ENCODE data around the gene H3-3A. TPM values are rescaled to one million over a fixed set of nuclear protein-coding genes. Genes with fewer than 3 reads are reported as not detected.

The H3-3A gene
- total RNA-seq, 1 donor from 2014 or later, result 1,150 TPM

DNA sequence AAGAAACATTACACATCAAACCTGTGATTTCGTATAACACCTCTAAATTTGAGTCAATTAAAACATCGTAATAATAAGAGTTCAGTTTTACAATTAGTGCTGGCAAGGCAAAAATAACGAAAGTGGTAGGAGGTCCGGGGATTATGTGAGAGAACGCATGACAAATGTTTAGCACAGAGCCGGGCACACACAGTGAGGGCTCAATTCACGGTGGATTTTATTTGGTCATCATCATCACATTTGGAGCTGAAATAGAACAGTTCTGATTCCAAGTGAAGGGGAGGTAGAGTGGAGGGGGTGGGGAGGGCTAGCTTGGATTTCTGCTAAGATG, 20.0 kb downstream of the H3-3A start:
- peaks cover 4% of the 10 kb centered on the region for H3K27me3 Mint-ChIP-seq (ENCODE audit: unreplicated experiment)
- no peaks in the 10 kb centered on the region for H3K36me3 Mint-ChIP-seq (ENCODE audit: unreplicated experiment)
- H3K27ac Mint-ChIP-seq (ENCODE audit: unreplicated experiment), result peak overlapping the region; percentile 85

GRCh38 chr1:226082959-226083301, 20.4 kb downstream of the H3-3A start:
- TF ChIP-seq, protein P1, sequence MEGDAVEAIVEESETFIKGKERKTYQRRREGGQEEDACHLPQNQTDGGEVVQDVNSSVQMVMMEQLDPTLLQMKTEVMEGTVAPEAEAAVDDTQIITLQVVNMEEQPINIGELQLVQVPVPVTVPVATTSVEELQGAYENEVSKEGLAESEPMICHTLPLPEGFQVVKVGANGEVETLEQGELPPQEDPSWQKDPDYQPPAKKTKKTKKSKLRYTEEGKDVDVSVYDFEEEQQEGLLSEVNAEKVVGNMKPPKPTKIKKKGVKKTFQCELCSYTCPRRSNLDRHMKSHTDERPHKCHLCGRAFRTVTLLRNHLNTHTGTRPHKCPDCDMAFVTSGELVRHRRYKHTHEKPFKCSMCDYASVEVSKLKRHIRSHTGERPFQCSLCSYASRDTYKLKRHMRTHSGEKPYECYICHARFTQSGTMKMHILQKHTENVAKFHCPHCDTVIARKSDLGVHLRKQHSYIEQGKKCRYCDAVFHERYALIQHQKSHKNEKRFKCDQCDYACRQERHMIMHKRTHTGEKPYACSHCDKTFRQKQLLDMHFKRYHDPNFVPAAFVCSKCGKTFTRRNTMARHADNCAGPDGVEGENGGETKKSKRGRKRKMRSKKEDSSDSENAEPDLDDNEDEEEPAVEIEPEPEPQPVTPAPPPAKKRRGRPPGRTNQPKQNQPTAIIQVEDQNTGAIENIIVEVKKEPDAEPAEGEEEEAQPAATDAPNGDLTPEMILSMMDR (IDR thresholded peaks at IDR 0.05; ENCODE audit: partially characterized antibody, unreplicated experiment), result no peak
- Mint-ChIP-seq H3K36me3 (ENCODE audit: unreplicated experiment) (no peaks in the 10 kb centered on the region), H3K27me3 (ENCODE audit: unreplicated experiment) (peaks cover 4% of the 10 kb centered on the region), H3K4me1 (ENCODE audit: low read depth, unreplicated experiment) (peaks cover 19% of the 10 kb centered on the region), H3K27ac (ENCODE audit: unreplicated experiment) (peak overlapping the region; percentile 85), H3K4me3 (ENCODE audit: unreplicated experiment) (peak overlapping the region; percentile 87), H3K9me3 (ENCODE audit: unreplicated experiment) (peaks cover 18% of the 10 kb centered on the region)
- peak; percentile 80 for DNase-seq

More for the DNA sequence above, 20.0 kb downstream of the H3-3A start:
- no peak for DNase-seq
- peaks cover 18% of the 10 kb centered on the region for H3K9me3 Mint-ChIP-seq (ENCODE audit: unreplicated experiment)
- H3K4me1 Mint-ChIP-seq (ENCODE audit: low read depth, unreplicated experiment), result peaks cover 19% of the 10 kb centered on the region
- H3K4me3 Mint-ChIP-seq (ENCODE audit: unreplicated experiment), result peak overlapping the region; percentile 87
- TF ChIP-seq, protein P1 (IDR thresholded peaks at IDR 0.05; ENCODE audit: partially characterized antibody, unreplicated experiment), result no peak

- peak; percentile 95 for DNase-seq
- Mint-ChIP-seq H3K27ac (ENCODE audit: unreplicated experiment) (peak overlapping the region; percentile 83), H3K27me3 (ENCODE audit: unreplicated experiment) (peaks cover 4% of the 10 kb centered on the region)
Observed at GRCh38 chr1:226083302-226084101, 21.0 kb downstream of the H3-3A start.

DNA sequence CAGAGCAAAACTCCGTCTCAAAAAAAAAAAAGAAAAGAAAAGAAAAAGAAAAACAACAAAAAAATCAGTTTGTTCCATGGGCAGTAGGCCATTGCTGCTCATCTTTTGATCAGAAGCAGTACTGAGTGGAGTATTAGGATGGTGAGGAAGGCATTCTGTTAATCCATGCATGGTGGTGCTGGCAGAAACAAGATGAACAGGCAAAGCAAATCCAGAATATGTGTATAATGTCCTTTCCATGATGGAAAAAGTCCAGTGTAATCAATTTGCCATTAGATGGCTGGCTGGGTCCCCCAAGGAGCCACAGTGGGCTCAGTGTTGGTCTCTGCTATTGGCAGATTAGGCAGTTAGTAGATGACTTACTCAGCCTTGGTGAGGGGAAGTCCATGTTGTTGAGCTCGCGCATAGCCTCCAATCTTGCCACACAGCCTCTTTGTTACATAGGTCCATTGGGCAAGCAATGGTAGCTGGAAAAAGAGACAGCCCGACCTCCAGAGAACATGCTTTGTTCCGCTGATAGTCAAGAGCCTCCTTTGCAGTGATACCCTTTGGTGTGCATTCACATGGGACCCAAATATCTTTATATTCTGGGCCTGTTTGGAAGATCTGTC, 23.3 kb downstream of the H3-3A start:
- Mint-ChIP-seq H3K27me3 (ENCODE audit: unreplicated experiment) (peaks cover 4% of the 10 kb centered on the region), H3K4me1 (ENCODE audit: low read depth, unreplicated experiment) (peaks cover 15% of the 10 kb centered on the region), H3K27ac (ENCODE audit: unreplicated experiment) (peak overlapping the region; percentile 94), H3K4me3 (ENCODE audit: unreplicated experiment) (peak overlapping the region; percentile 18), H3K36me3 (ENCODE audit: unreplicated experiment) (no peaks in the 10 kb centered on the region), H3K9me3 (ENCODE audit: unreplicated experiment) (peaks cover 15% of the 10 kb centered on the region)
- TF ChIP-seq, protein P1 (IDR thresholded peaks at IDR 0.05; ENCODE audit: partially characterized antibody, unreplicated experiment), result no peak
- DNase-seq, result no peak

More at GRCh38 chr1:226083302-226084101, 21.0 kb downstream of the H3-3A start:
- Mint-ChIP-seq H3K36me3 (ENCODE audit: unreplicated experiment) (no peaks in the 10 kb centered on the region), H3K4me3 (ENCODE audit: unreplicated experiment) (peak overlapping the region; percentile 87), H3K4me1 (ENCODE audit: low read depth, unreplicated experiment) (peaks cover 19% of the 10 kb centered on the region), H3K9me3 (ENCODE audit: unreplicated experiment) (peaks cover 18% of the 10 kb centered on the region)
- TF ChIP-seq, protein P1 (IDR thresholded peaks at IDR 0.05; ENCODE audit: partially characterized antibody, unreplicated experiment), result no peak

DNA sequence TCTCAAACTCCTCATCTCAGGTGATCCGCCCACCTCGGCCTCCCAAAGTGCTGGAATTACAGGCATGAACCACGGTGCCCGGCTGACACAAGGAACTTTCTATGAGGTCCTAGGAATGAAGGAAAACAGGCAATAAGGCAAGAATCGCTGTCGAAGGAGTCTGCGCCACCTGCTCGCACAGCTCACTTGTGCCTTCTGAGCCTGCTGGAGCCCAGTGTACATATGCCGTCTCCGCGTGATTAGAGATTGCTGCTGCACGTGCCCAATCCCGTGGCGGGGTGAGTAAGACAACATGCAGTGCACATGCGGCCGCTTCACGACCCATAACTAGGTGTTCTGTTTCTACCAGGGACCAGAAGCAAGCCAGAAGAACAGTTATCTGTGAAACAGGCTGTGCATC, 24.3 kb downstream of the H3-3A start:
- DNase-seq, result peak; percentile 55
- Mint-ChIP-seq H3K9me3 (ENCODE audit: unreplicated experiment) (peaks cover 15% of the 10 kb centered on the region), H3K27ac (ENCODE audit: unreplicated experiment) (peak overlapping the region; percentile 94), H3K4me3 (ENCODE audit: unreplicated experiment) (peak overlapping the region; percentile 18), H3K4me1 (ENCODE audit: low read depth, unreplicated experiment) (peaks cover 15% of the 10 kb centered on the region), H3K27me3 (ENCODE audit: unreplicated experiment) (peaks cover 4% of the 10 kb centered on the region), H3K36me3 (ENCODE audit: unreplicated experiment) (peaks cover 4% of the 10 kb centered on the region)
- TF ChIP-seq, protein P1 (IDR thresholded peaks at IDR 0.05; ENCODE audit: partially characterized antibody, unreplicated experiment), result no peak

Measured in glutamatergic neuron (in vitro differentiated cells).